Transverse colon (tissue), 3 donors: Measurements from ENCODE around the gene GPC5.

Experiments used
- CTCF ChIP-seq, 5 experiments: fragments of 200-600 bp in 3 of 5; fragments of 450-650 bp in 2 of 5; sonication (generic) in 3 of 5; IDR thresholded peaks; 1 replicate in 2 of 5; 2 replicates in 3 of 5; pipeline ENCODE4 v1.5.1; 2016 to 2017; ENCODE audit warnings: antibody characterized with exemption in 5 of 5, inconsistent platforms in 3 of 5, mild to moderate bottlenecking in 2 of 5, moderate library complexity in 1 of 5
- POLR2A ChIP-seq: fragments of 450-650 bp; IDR thresholded peaks from one replicate; pipeline ENCODE4 v1.6.1; 2016; ENCODE audit warnings: antibody characterized with exemption, mild to moderate bottlenecking, moderate library complexity

GRCh38 chr13:91741925-91742324 lies 343.5 kb downstream of the GPC5 start:
- TF ChIP-seq CTCF (IDR thresholded peaks at IDR 0.05), result no peak
- no peak for TF ChIP-seq POLR2A
